Measurements from ENCODE around the gene METRN. TPM values are rescaled to one million over a fixed set of nuclear protein-coding genes. Genes with fewer than 3 reads are reported as not detected.

Gene METRN
- polyA plus RNA-seq, 2 of the 4 experiments (the other 2 are of a cell fraction), result 41.0 to 82.2 TPM

- ChIA-PET POLR2A (no interaction called here), CTCF (interaction anchor here (0.8 to 15.8 kb wide), 13 partner anchors 10 to 433 kb away, joined by 3 to 105 read pairs (median 4); partner anchors contain the start of genes CHTF18, CIAO3 and RPUSD1)
- WGBS (ENCODE audit: missing lambda C conversion rate), result 55% methylated on average over 29 of the region's 37 CpGs
- H3K4me1 ChIP-seq, result peaks cover 35% of the 10 kb centered on the region
- H3K4me2 ChIP-seq, result peak within 1 kb of the TSS; percentile 68
- TF ChIP-seq FOSL2 (IDR thresholded peaks at IDR 0.05) (no peak), FOSL2 (CRISPR knock-in tag; IDR thresholded peaks at IDR 0.05) (peak; percentile 16; the same call in 1 of the 2 replicates), ZNF302 (CRISPR knock-in tag; IDR thresholded peaks at IDR 0.05) (no peak), MAX (IDR thresholded peaks at IDR 0.05) (peak; percentile 24; the same call in 1 of the 2 replicates)
- ATAC-seq (peak; percentile 22 to 62; a peak in 3 of 6 replicates), FAIRE-seq (no peak), DNase-seq (ENCODE audit: low read depth in 1 of 2, low spot score in 1 of 2) (peak in 1 of 2 experiments; percentile 71)
- H3K27ac ChIP-seq, result peak within 1 kb of the TSS; percentile 66 to 79; a peak in 5 of 6 replicates
- no peaks in the 10 kb centered on the region for H3K9me3 ChIP-seq
- no peak within 1 kb of the TSS for H3K4me3 ChIP-seq
Measured at GRCh38 chr16:760545-761343, 45.8 kb downstream of the METRN start, which contains the start of gene MSLN. Gene MSLN, plus strand, starts transcription at chr16:760734. Its CDS starts 1,947 bp downstream, at chr16:762681.

GRCh38 chr16:761625-762513 is 47.0 kb downstream of the METRN start:
- H3K4me2 ChIP-seq, result peak overlapping the region; percentile 68

GRCh38 chr16:762595-763268 is 47.8 kb downstream of the METRN start:
- ChIA-PET CTCF (interaction anchor here (1.0 to 15.8 kb wide), 5 partner anchors 13 to 47 kb away, joined by 3 to 105 read pairs (median 5); partner anchors contain the start of genes CHTF18, METRN and RPUSD1), POLR2A (no interaction called here)
- peak overlapping the region in 1 of 2 experiments; percentile 79; a peak in 2 of 6 replicates for H3K27ac ChIP-seq
- no peaks in the 10 kb centered on the region for H3K9me3 ChIP-seq
- no peak for TF ChIP-seq MAFK (IDR thresholded peaks at IDR 0.05; ENCODE audit: partially characterized antibody)
- TF ChIP-seq MAX (IDR thresholded peaks at IDR 0.05), result no peak
- no peak for TF ChIP-seq MYC (IDR thresholded peaks at IDR 0.05; ENCODE audit: borderline replicate concordance, low read length)
- no peak for TF ChIP-seq REST (IDR thresholded peaks at IDR 0.05)
- no peak for TF ChIP-seq HOXA7 (CRISPR knock-in tag; IDR thresholded peaks at IDR 0.05)
- TF ChIP-seq RARB (CRISPR knock-in tag; IDR thresholded peaks at IDR 0.05), result no peak
- no peak for TF ChIP-seq KDM5A (IDR thresholded peaks at IDR 0.05)
- no peak for TF ChIP-seq RAD21 (conservative IDR thresholded peaks at IDR 0.05 in 1 of 2, IDR thresholded peaks at IDR 0.05 in 1 of 2)
- TF ChIP-seq HES2 (IDR thresholded peaks at IDR 0.05), result no peak
- no peak for TF ChIP-seq E2F6 (IDR thresholded peaks at IDR 0.05; ENCODE audit: borderline replicate concordance, low read depth)
- no peak for TF ChIP-seq CBX2 (IDR thresholded peaks at IDR 0.05; ENCODE audit: borderline replicate concordance, low read depth)
- no peak for FAIRE-seq
- H3K4me1 ChIP-seq, result peaks cover 35% of the 10 kb centered on the region
- no peak overlapping the region for H3K4me3 ChIP-seq
- ATAC-seq, result peak; percentile 6 to 8; a peak in 2 of 6 replicates
- WGBS (ENCODE audit: missing lambda C conversion rate), result 75% methylated on average over 13 of the region's 17 CpGs
- H3K4me2 ChIP-seq, result no peak overlapping the region
- DNase-seq (ENCODE audit: low read depth in 1 of 2, low spot score in 1 of 2), result no peak

More at GRCh38 chr16:761625-762513, 47.0 kb downstream of the METRN start:
- POLR2A ChIA-PET, result no interaction called here
- ATAC-seq (peak in 1 of 2 experiments; percentile 9; a peak in 2 of 6 replicates), DNase-seq (ENCODE audit: low read depth in 1 of 2, low spot score in 1 of 2) (no peak), FAIRE-seq (no peak)
- WGBS (ENCODE audit: missing lambda C conversion rate), result 86% methylated on average over 6 of the region's 22 CpGs
- CTCF ChIA-PET, result interaction anchor here (0.8 to 15.8 kb wide), 11 partner anchors 10 to 116 kb away, joined by 3 to 105 read pairs (median 3); partner anchors contain the start of genes CHTF18, CIAO3, METRN and RPUSD1
- Histone ChIP-seq H3K4me1 (peaks cover 35% of the 10 kb centered on the region), H3K9me3 (no peaks in the 10 kb centered on the region), H3K27ac (peak overlapping the region; percentile 16 to 79; a peak in 4 of 6 replicates), H3K4me3 (no peak overlapping the region)
- TF ChIP-seq CHD2 (IDR thresholded peaks at IDR 0.05; ENCODE audit: low read length, partially characterized antibody) (no peak), TP53 (CRISPR knock-in tag; IDR thresholded peaks at IDR 0.05) (no peak), RNF2 (IDR thresholded peaks at IDR 0.05; ENCODE audit: borderline replicate concordance, low read depth) (no peak)
